Measurements from ENCODE around the gene CUX1. TPM values are rescaled to one million over a fixed set of nuclear protein-coding genes. Genes with fewer than 3 reads are reported as not detected.
"Not testable (repeated sequence)": the region's sequence is repeated elsewhere in the genome, so short reads cannot be mapped to it uniquely, and the experiment has no call there.

Gene CUX1
- total and polyA plus RNA-seq, 10 of the 15 experiments (the other 5 are each of a cell fraction or from before 2014, with no cell fraction given) = 6.1 to 48.6 (median 25.9) TPM

- H3K79me2 ChIP-seq (ENCODE audit: control insufficient read depth, insufficient read depth, low read length) = no peaks in the 10 kb centered on the region
- H4K20me1 ChIP-seq (ENCODE audit: control insufficient read depth, insufficient read depth) = no peaks in the 10 kb centered on the region
- no peaks in the 10 kb centered on the region for H3K4me1 ChIP-seq (ENCODE audit: control insufficient read depth, insufficient read depth, low read length)
- FAIRE-seq = no peak
- H3K27me3 ChIP-seq (replicated peaks in 1 of 2; ENCODE audit: control insufficient read depth in 2 of 2, insufficient read depth in 2 of 2, low read length in 1 of 2) = no peaks in the 10 kb centered on the region
- ChIA-PET SMC1A (ENCODE audit: uncharacterized antibody, unreplicated experiment) (no interaction called here), RAD21 (ENCODE audit: unreplicated experiment) (no interaction called here), POLR2A (no interaction called here), CTCF (interaction anchor here (1.1 kb wide), 1 partner anchor 35 kb away, joined by 3 read pairs; no protein-coding TSS in a partner anchor)
- no peak overlapping the region for H2AFZ ChIP-seq (ENCODE audit: control insufficient read depth, low read depth, low read length)
- BruUV-seq (replicated peaks) = no TSS peak
- DNase-seq (ENCODE audit: low read depth, low spot score) = no peak
- H3K4me3 ChIP-seq = no peak overlapping the region
- WGBS (ENCODE audit: insufficient coverage, insufficient replicate concordance, low lambda C conversion rate, missing lambda C conversion rate) = 71% methylated on average over 5 of the region's 5 CpGs
- no peak for ATAC-seq
- H3K9me3 ChIP-seq (replicated peaks; ENCODE audit: control insufficient read depth, insufficient read depth, low read length) = no peaks in the 10 kb centered on the region
- in situ Hi-C loops (cut with MboI) = no loop called here
- no peak overlapping the region for H3K27ac ChIP-seq (ENCODE audit: control insufficient read depth, insufficient read depth)
- no peak overlapping the region for H3K4me2 ChIP-seq (ENCODE audit: control insufficient read depth, insufficient read depth)
- no peak overlapping the region for H3K9ac ChIP-seq (ENCODE audit: control insufficient read depth, insufficient read depth, low read length)
- intact Hi-C loops (cut with micrococcal nuclease; ENCODE audit: unreplicated experiment) = no loop called here
- TF ChIP-seq SUZ12 (IDR thresholded peaks at IDR 0.05; ENCODE audit: unreplicated experiment) (no peak), BCLAF1 (IDR thresholded peaks at IDR 0.05) (no peak), PAX8 (IDR thresholded peaks at IDR 0.05) (no peak), TARDBP (IDR thresholded peaks at IDR 0.05; ENCODE audit: borderline replicate concordance) (no peak), NRF1 (conservative IDR thresholded peaks at IDR 0.05; ENCODE audit: low read depth, low read length) (no peak), E2F8 (IDR thresholded peaks at IDR 0.05; ENCODE audit: low read depth, partially characterized antibody) (no peak)
- peaks cover 4 to 13% of the 10 kb centered on the region in 2 experiments; a peak in 3 of 4 replicates for H3K36me3 ChIP-seq (ENCODE audit: control insufficient read depth in 2 of 2, insufficient read depth in 2 of 2, low read length in 1 of 2)
Measured at GRCh38 chr7:102323914-102324195, 506.4 kb downstream of the CUX1 start.

GRCh38 chr7:102325106-102325505 lies 507.7 kb downstream of the CUX1 start:
- BruUV-seq (replicated peaks); H4K20me1 ChIP-seq (ENCODE audit: control insufficient read depth, insufficient read depth); intact Hi-C loops (cut with micrococcal nuclease; ENCODE audit: unreplicated experiment); FAIRE-seq; SMC1A ChIA-PET (ENCODE audit: uncharacterized antibody, unreplicated experiment); H3K4me3 ChIP-seq; H3K9ac ChIP-seq (ENCODE audit: control insufficient read depth, insufficient read depth, low read length); DNase-seq (ENCODE audit: low read depth, low spot score); H3K36me3 ChIP-seq (ENCODE audit: control insufficient read depth in 2 of 2, insufficient read depth in 2 of 2, low read length in 1 of 2); H3K4me2 ChIP-seq (ENCODE audit: control insufficient read depth, insufficient read depth); H3K4me1 ChIP-seq (ENCODE audit: control insufficient read depth, insufficient read depth, low read length); POLR2A ChIA-PET; in situ Hi-C loops (cut with MboI); H2AFZ ChIP-seq (ENCODE audit: control insufficient read depth, low read depth, low read length); H3K27ac ChIP-seq (ENCODE audit: control insufficient read depth, insufficient read depth); H3K27me3 ChIP-seq (replicated peaks in 1 of 2; ENCODE audit: control insufficient read depth in 2 of 2, insufficient read depth in 2 of 2, low read length in 1 of 2); CTCF ChIA-PET; H3K9me3 ChIP-seq (replicated peaks; ENCODE audit: control insufficient read depth, insufficient read depth, low read length); ATAC-seq; H3K79me2 ChIP-seq (ENCODE audit: control insufficient read depth, insufficient read depth, low read length): not testable (repeated sequence)
- 94% methylated on average over 11 of the region's 11 CpGs for WGBS (ENCODE audit: insufficient coverage, insufficient replicate concordance, low lambda C conversion rate, missing lambda C conversion rate)
- RAD21 ChIA-PET (ENCODE audit: unreplicated experiment) = interaction anchor here (0.6 kb wide), 1 partner anchor 103 kb away, joined by 4 read pairs; no protein-coding TSS in a partner anchor
